ENCODE measurements around the gene WDR38. TPM values are rescaled to one million over a fixed set of nuclear protein-coding genes. Genes with fewer than 3 reads are reported as not detected.

WDR38 gene
- polyA plus RNA-seq, 1 of the 3 experiments (the other 2 are of a cell fraction) = not detected

- TF ChIP-seq, protein P1, sequence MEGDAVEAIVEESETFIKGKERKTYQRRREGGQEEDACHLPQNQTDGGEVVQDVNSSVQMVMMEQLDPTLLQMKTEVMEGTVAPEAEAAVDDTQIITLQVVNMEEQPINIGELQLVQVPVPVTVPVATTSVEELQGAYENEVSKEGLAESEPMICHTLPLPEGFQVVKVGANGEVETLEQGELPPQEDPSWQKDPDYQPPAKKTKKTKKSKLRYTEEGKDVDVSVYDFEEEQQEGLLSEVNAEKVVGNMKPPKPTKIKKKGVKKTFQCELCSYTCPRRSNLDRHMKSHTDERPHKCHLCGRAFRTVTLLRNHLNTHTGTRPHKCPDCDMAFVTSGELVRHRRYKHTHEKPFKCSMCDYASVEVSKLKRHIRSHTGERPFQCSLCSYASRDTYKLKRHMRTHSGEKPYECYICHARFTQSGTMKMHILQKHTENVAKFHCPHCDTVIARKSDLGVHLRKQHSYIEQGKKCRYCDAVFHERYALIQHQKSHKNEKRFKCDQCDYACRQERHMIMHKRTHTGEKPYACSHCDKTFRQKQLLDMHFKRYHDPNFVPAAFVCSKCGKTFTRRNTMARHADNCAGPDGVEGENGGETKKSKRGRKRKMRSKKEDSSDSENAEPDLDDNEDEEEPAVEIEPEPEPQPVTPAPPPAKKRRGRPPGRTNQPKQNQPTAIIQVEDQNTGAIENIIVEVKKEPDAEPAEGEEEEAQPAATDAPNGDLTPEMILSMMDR (IDR thresholded peaks at IDR 0.05) = peak; percentile 34
- no peak for TF ChIP-seq EZH2phosphoT487 (IDR thresholded peaks at IDR 0.05; ENCODE audit: borderline replicate concordance, low read depth)
- no peak for TF ChIP-seq MEF2A (IDR thresholded peaks at IDR 0.05; ENCODE audit: borderline replicate concordance, low read depth)
- TF ChIP-seq TEAD4 (IDR thresholded peaks at IDR 0.05; ENCODE audit: borderline replicate concordance, insufficient read depth) = no peak
- 0 out of 2 replicates have a peak, but pooled peaks have one; percentile 33 for TF ChIP-seq YY1 (IDR thresholded peaks at IDR 0.05; ENCODE audit: low read depth)
- TF ChIP-seq PBX3 (IDR thresholded peaks at IDR 0.05) = peak; percentile 12; the same call in 1 of the 2 replicates
- peak; percentile 73 for TF ChIP-seq CHD2 (IDR thresholded peaks at IDR 0.05; ENCODE audit: low read length, partially characterized antibody)
- TF ChIP-seq POLR2AphosphoS5 (IDR thresholded peaks at IDR 0.05; ENCODE audit: low read depth, low read length) = peak; percentile 98
- no peak for TF ChIP-seq ZBTB33 (IDR thresholded peaks at IDR 0.05; ENCODE audit: borderline replicate concordance, low read depth)
Measured at GRCh38 chr9:124861342-124862229, 8.3 kb downstream of the WDR38 start, which contains the start of the genes ARPC5L and RPL35 (continued).

DNA sequence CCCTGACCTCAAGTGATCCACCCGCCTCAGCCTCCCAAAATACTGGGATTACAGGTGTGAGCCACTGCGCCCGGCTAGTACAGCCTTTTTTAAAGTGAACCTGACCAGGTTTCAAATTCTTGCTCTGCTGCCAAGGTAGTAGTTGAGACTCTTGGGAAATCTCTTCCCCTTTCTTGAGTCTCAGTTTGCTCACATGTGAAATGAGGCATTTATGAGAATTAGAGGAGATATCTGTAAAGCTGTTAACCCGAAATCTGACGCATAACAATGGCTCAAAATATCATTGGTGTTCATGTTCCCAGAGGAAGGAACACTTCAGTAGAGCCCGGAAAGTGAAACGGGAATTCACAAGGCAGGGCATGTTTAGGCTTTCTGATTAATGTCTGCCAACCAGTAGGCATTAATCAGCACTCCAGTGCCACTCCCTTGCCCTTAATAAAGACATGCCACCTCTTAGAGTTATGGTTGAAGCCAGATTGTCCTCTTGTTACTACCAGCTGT is 10.2 kb downstream of the WDR38 start:
- no peak overlapping the region for H2AFZ ChIP-seq (ENCODE audit: low read depth)
- H3K9me3 ChIP-seq = no peaks in the 10 kb centered on the region
- no peak overlapping the region for H3K27ac ChIP-seq (ENCODE audit: low read depth in 2 of 2, low read length in 1 of 2)
- H3K36me3 ChIP-seq (replicated peaks in 1 of 2; ENCODE audit: control insufficient read depth in 1 of 2, insufficient read depth in 2 of 2, low read length in 1 of 2) = peaks cover 22 to 26% of the 10 kb centered on the region in 2 experiments
- no peak overlapping the region for H3K9ac ChIP-seq
- H3K4me1 ChIP-seq (ENCODE audit: control insufficient read depth in 1 of 2, insufficient read depth in 2 of 2, low read depth in 1 of 2, low read length in 1 of 2) = peaks cover 13 to 34% of the 10 kb centered on the region in 2 experiments; a peak in 1 of 4 replicates
- peaks cover 51% of the 10 kb centered on the region for H3K79me2 ChIP-seq (ENCODE audit: insufficient read depth)
- no peak overlapping the region for H3K4me2 ChIP-seq
- H3K27me3 ChIP-seq (ENCODE audit: insufficient read depth) = no peaks in the 10 kb centered on the region
- POLR2A ChIA-PET = interaction anchor here (0.9 kb wide), 1 partner anchor 280 kb away, joined by 3 read pairs; no protein-coding TSS in a partner anchor
- TF ChIP-seq YY1 (IDR thresholded peaks at IDR 0.05; ENCODE audit: low read depth) (no peak), USF2 (IDR thresholded peaks at IDR 0.05; ENCODE audit: borderline replicate concordance, low read depth, low read length) (no peak), EZH2phosphoT487 (IDR thresholded peaks at IDR 0.05; ENCODE audit: borderline replicate concordance, low read depth) (no peak), GABPA (IDR thresholded peaks at IDR 0.05; ENCODE audit: low read depth) (no peak), REST (IDR thresholded peaks at IDR 0.05; ENCODE audit: low read depth, low read length) (no peak), PBX3 (IDR thresholded peaks at IDR 0.05) (no peak)
- H3F3A ChIP-seq (replicated peaks; ENCODE audit: insufficient read depth) = peaks cover 24% of the 10 kb centered on the region
- no peaks in the 10 kb centered on the region for H3K9me2 ChIP-seq
- no peak overlapping the region for H3K4me3 ChIP-seq (ENCODE audit: low read depth in 2 of 2, low read length in 1 of 2)
- no peak for DNase-seq
- peaks cover 31% of the 10 kb centered on the region for H4K20me1 ChIP-seq (ENCODE audit: insufficient read depth)
- CTCF ChIA-PET = interaction anchor here (5.3 to 33.6 kb wide), 2 partner anchors 10 to 87 kb away, joined by 55 to 1436 read pairs; partner anchors contain the start of genes NR6A1, OLFML2A and WDR38
- WGBS (ENCODE audit: low lambda C conversion rate) = 96% methylated on average over 7 of the region's 7 CpGs
